Hepatocyte (in vitro differentiated cells): ENCODE data around the gene PSMB8. TPM values are rescaled to one million over a fixed set of nuclear protein-coding genes. Genes with fewer than 3 reads are reported as not detected.

Source experiments
- DNase-seq: peaks from one replicate; pipeline ENCODE4 v3.0.0-alpha.2; 2016; ENCODE audit warnings: low spot score
- H2AFZ ChIP-seq: fragments of 200-600 bp; sonication (generic); 2 replicates; pipeline ENCODE4 v1.6.0; 2016; ENCODE audit warnings: antibody characterized with exemption, mild to moderate bottlenecking
- H3K27ac ChIP-seq: fragments of 200-600 bp; sonication (generic); 2 replicates; pipeline ENCODE4 v1.5.1; 2016; ENCODE audit warnings: mild to moderate bottlenecking
- H3K27me3 ChIP-seq: fragments of 200-600 bp; sonication (generic); 2 replicates; pipeline ENCODE4 v1.6.1; 2016
- H3K36me3 ChIP-seq: fragments of 200-600 bp; sonication (generic); replicated peaks from 2 replicates; pipeline ENCODE4 v1.5.1; 2016; ENCODE audit warnings: low read depth; ENCODE audit not compliant: insufficient read depth
- H3K4me1 ChIP-seq: fragments of 200-600 bp; sonication (generic); 2 replicates; pipeline ENCODE4 v1.5.1; 2016; ENCODE audit warnings: mild to moderate bottlenecking, moderate library complexity; ENCODE audit not compliant: insufficient read depth
- H3K4me2 ChIP-seq: fragments of 200-600 bp; sonication (generic); 2 replicates; pipeline ENCODE4 v1.6.0; 2016
- H3K4me3 ChIP-seq: fragments of 200-600 bp; sonication (generic); 2 replicates; pipeline ENCODE4 v1.5.1; 2016; ENCODE audit warnings: mild to moderate bottlenecking
- H3K79me2 ChIP-seq: fragments of 200-600 bp; sonication (generic); 2 replicates; pipeline ENCODE4 v1.6.0; 2017; ENCODE audit warnings: mild to moderate bottlenecking
- H3K9me2 ChIP-seq: fragments of 200-600 bp; sonication (generic); replicated peaks from 2 replicates; pipeline ENCODE4 v1.6.0; 2017; ENCODE audit warnings: mild to moderate bottlenecking; ENCODE audit not compliant: insufficient read depth
- H3K9me3 ChIP-seq: fragments of 200-600 bp; sonication (generic); 2 replicates; pipeline ENCODE4 v1.5.1; 2016; ENCODE audit warnings: low read depth, mild to moderate bottlenecking
- H4K20me1 ChIP-seq: fragments of 200-600 bp; sonication (generic); 2 replicates; pipeline ENCODE4 v1.6.0; 2016; ENCODE audit warnings: mild to moderate bottlenecking; ENCODE audit not compliant: insufficient read depth, poor library complexity, severe bottlenecking
- EZH2 ChIP-seq: fragments of 200-600 bp; sonication (generic); IDR thresholded peaks from 2 replicates; pipeline ENCODE4 v1.6.1; 2016; ENCODE audit warnings: antibody characterized with exemption, mild to moderate bottlenecking, borderline replicate concordance
- EZH2phosphoT487 ChIP-seq: fragments of 200-600 bp; sonication (generic); IDR thresholded peaks from one replicate; pipeline ENCODE4 v1.6.1; 2018; ENCODE audit warnings: antibody characterized with exemption, mild to moderate bottlenecking, low read depth, moderate library complexity; ENCODE audit not compliant: unreplicated experiment, severe bottlenecking
- WGBS: methylation state at CpG from one replicate; pipeline ENCODE4 v1.1.6; 2016; ENCODE audit warnings: low lambda C conversion rate; ENCODE audit errors: missing lambda C conversion rate; 5-methylcytosine and 5-hydroxymethylcytosine counted together
- polyA plus RNA-seq: library from polyadenylated mRNA; unstranded; fragments of >200 nt; fragmentation: Nextera tagmentation; extraction: Ambion mirVana; gene quantifications from 2 replicates; pipeline ENCODE4 v1.2.1, GENCODE V29; 2016
- total RNA-seq: library from RNA; depleted of rRNA; stranded (reverse); fragments of >200 nt; gene quantifications from 2 replicates; pipeline ENCODE4 v1.2.3, GENCODE V29; 2014
- TF ChIP-seq, protein P1 (sequence below): fragments of 200-600 bp; sonication (generic); IDR thresholded peaks from 2 replicates; pipeline ENCODE4 v1.5.1; 2016; ENCODE audit warnings: antibody characterized with exemption, mild to moderate bottlenecking; ENCODE audit not compliant: poor library complexity

PSMB8 gene
- total and polyA plus RNA-seq, 2 experiments from 2014 or later = 18.6 to 19.1 TPM

DNA sequence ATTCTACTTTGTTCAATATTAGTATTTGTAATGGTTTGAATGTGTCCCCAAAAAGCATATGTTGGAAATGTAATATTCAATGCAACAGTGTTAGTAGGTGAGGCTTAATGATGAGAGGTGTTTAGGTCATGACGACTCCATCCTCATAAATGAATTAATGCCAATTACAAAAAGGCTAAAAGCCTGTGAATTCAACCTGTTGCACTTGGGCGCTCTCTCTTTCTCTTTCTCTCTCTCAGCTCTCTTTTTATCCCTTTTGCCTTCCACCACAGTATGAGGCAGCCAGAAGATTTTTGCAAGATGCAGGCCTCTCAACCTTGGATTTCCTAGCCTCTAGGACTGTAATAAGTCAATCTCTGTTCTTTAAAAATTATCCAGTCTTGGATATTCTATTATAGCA lies 44.7 kb upstream of the PSMB8 start:
- Histone ChIP-seq H3K79me2 (peaks cover 3% of the 10 kb centered on the region), H3K27me3 (peaks cover 6% of the 10 kb centered on the region), H3K36me3 (no peaks in the 10 kb centered on the region), H3K9me2 (no peaks in the 10 kb centered on the region), H3K9me3 (no peaks in the 10 kb centered on the region), H3K4me2 (no peak overlapping the region), H3K4me1 (peaks cover 5% of the 10 kb centered on the region), H2AFZ (no peak overlapping the region), H3K27ac (no peak overlapping the region), H4K20me1 (no peaks in the 10 kb centered on the region), H3K4me3 (no peak overlapping the region)
- TF ChIP-seq EZH2phosphoT487 = no peak
- TF ChIP-seq, protein P1, sequence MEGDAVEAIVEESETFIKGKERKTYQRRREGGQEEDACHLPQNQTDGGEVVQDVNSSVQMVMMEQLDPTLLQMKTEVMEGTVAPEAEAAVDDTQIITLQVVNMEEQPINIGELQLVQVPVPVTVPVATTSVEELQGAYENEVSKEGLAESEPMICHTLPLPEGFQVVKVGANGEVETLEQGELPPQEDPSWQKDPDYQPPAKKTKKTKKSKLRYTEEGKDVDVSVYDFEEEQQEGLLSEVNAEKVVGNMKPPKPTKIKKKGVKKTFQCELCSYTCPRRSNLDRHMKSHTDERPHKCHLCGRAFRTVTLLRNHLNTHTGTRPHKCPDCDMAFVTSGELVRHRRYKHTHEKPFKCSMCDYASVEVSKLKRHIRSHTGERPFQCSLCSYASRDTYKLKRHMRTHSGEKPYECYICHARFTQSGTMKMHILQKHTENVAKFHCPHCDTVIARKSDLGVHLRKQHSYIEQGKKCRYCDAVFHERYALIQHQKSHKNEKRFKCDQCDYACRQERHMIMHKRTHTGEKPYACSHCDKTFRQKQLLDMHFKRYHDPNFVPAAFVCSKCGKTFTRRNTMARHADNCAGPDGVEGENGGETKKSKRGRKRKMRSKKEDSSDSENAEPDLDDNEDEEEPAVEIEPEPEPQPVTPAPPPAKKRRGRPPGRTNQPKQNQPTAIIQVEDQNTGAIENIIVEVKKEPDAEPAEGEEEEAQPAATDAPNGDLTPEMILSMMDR = no peak
- no peak for TF ChIP-seq EZH2
- 92% methylated on average over 2 of the region's 2 CpGs for WGBS
- DNase-seq = no peak

- 85% methylated on average over 5 of the region's 5 CpGs for WGBS
- Histone ChIP-seq H3K9me3 (no peaks in the 10 kb centered on the region), H3K27ac (no peak overlapping the region), H3K4me3 (no peak overlapping the region), H4K20me1 (no peaks in the 10 kb centered on the region), H3K27me3 (peaks cover 6% of the 10 kb centered on the region), H3K4me2 (no peak overlapping the region), H3K79me2 (no peaks in the 10 kb centered on the region), H3K4me1 (no peaks in the 10 kb centered on the region), H2AFZ (no peak overlapping the region), H3K36me3 (no peaks in the 10 kb centered on the region), H3K9me2 (no peaks in the 10 kb centered on the region)
- no peak for TF ChIP-seq EZH2phosphoT487
- TF ChIP-seq EZH2 = no peak
- TF ChIP-seq, protein P1 = no peak
- no peak for DNase-seq
These were observed 43.8 kb upstream of the PSMB8 start for GRCh38 chr6:32887616-32888015.

DNA sequence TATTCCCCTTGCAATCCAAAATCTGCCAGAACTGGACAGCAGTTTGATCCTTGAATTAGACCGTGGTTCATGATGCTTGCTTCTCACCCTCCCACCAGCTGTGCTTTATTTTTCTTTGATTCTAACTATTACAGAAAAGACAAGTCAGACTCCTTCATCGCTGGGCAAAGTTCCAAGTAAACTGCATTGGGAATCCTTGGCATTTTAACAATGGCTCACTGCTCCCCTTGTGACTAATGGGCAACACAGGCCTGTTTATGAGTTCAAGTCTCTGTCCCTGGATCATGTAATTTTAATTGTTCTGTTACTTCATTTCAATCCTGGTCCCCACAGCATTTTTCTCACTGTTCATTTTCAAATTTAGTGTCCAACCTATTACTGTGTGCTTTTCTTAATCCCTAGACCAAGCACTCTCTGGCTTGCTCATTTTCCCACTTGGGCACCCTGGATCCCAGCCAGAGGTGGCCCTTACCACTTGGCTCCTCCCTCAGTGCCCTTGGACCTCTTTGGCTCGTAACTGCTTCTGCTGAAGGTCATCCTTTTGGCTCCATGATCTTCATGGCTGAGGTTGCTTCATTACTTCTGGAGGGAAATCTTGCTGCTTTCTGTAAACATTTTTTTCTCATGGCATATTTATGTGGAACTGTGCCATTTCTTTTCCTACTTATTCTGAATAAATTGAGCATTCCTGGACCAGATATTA lies 43.0 kb upstream of the PSMB8 start:
- Histone ChIP-seq H3K4me3 (no peak overlapping the region), H4K20me1 (no peaks in the 10 kb centered on the region), H3K4me1 (no peaks in the 10 kb centered on the region), H3K4me2 (no peak overlapping the region), H3K27ac (no peak overlapping the region), H3K27me3 (peaks cover 6% of the 10 kb centered on the region), H3K9me2 (no peaks in the 10 kb centered on the region), H2AFZ (no peak overlapping the region), H3K79me2 (no peaks in the 10 kb centered on the region), H3K36me3 (no peaks in the 10 kb centered on the region), H3K9me3 (no peaks in the 10 kb centered on the region)
- no peak for DNase-seq
- TF ChIP-seq, protein P1 = no peak
- TF ChIP-seq EZH2phosphoT487 (no peak), EZH2 (no peak)
- 66% methylated on average over 3 of the region's 3 CpGs for WGBS
